ENCODE results near the gene ITGB3.

ITGB3 gene

GRCh38 chr17:47280072-47280811 lies 26.6 kb downstream of the ITGB3 start:
- DNase-seq (ENCODE audit: low read depth): no peak
- H3K4me3 ChIP-seq (ENCODE audit: low read depth, low read length): no peak overlapping the region
- TF ChIP-seq CTCF (IDR thresholded peaks at IDR 0.05; ENCODE audit: low read depth, low read length, missing control alignments): no peak

- no peak for TF ChIP-seq CTCF (IDR thresholded peaks at IDR 0.05; ENCODE audit: low read depth, low read length, missing control alignments)
- DNase-seq (ENCODE audit: low read depth): no peak
- H3K4me3 ChIP-seq (ENCODE audit: low read depth, low read length): no peak overlapping the region
Measured at GRCh38 chr17:47281216-47281615, 27.6 kb downstream of the ITGB3 start.

GRCh38 chr17:47285003-47285402 lies 31.4 kb downstream of the ITGB3 start:
- DNase-seq (ENCODE audit: low read depth): no peak
- TF ChIP-seq CTCF (IDR thresholded peaks at IDR 0.05; ENCODE audit: low read depth, low read length, missing control alignments): no peak
- no peak overlapping the region for H3K4me3 ChIP-seq (ENCODE audit: low read depth, low read length)

- no peak for TF ChIP-seq CTCF (IDR thresholded peaks at IDR 0.05; ENCODE audit: low read depth, low read length, missing control alignments)
- peak overlapping the region; percentile 15; the same call in 1 of the 2 replicates for H3K4me3 ChIP-seq (ENCODE audit: low read depth, low read length)
- peak; percentile 72 for DNase-seq (ENCODE audit: low read depth)
Measured at GRCh38 chr17:47286198-47286914, 32.7 kb downstream of the ITGB3 start.

- peak; percentile 34 for TF ChIP-seq CTCF (IDR thresholded peaks at IDR 0.05; ENCODE audit: low read depth, low read length, missing control alignments)
- peak overlapping the region; percentile 15; the same call in 1 of the 2 replicates for H3K4me3 ChIP-seq (ENCODE audit: low read depth, low read length)
- DNase-seq (ENCODE audit: low read depth): no peak
Measured at GRCh38 chr17:47287068-47287467, 33.4 kb downstream of the ITGB3 start.

GRCh38 chr17:47287639-47288038 lies 34.0 kb downstream of the ITGB3 start:
- no peak for DNase-seq (ENCODE audit: low read depth)
- H3K4me3 ChIP-seq (ENCODE audit: low read depth, low read length): no peak overlapping the region
- TF ChIP-seq CTCF (IDR thresholded peaks at IDR 0.05; ENCODE audit: low read depth, low read length, missing control alignments): no peak

All from GM12864 (cell line).